ENCODE results near the gene B3GNT2. TPM values are rescaled to one million over a fixed set of nuclear protein-coding genes. Genes with fewer than 3 reads are reported as not detected.

Gene B3GNT2
- total and polyA plus RNA-seq, 2 of the 4 experiments (the other 2 are of a cell fraction), result 5.0 to 11.1 TPM

GRCh38 chr2:62236499-62236898 lies 40.6 kb downstream of the B3GNT2 start:
- peaks cover 3% of the 10 kb centered on the region; the same call in 1 of the 2 replicates for H3K4me1 ChIP-seq (ENCODE audit: control insufficient read depth, insufficient read depth, low read length)
- no peak overlapping the region for H3K23ac ChIP-seq (ENCODE audit: low read depth, low read length)
- H4K5ac ChIP-seq (ENCODE audit: low read depth, low read length), result no peak overlapping the region
- H2BK20ac ChIP-seq (ENCODE audit: low read depth, low read length), result no peak overlapping the region
- H3K79me1 ChIP-seq (ENCODE audit: low read depth in 1 of 2, low read length in 2 of 2), result no peaks in the 10 kb centered on the region
- no peaks in the 10 kb centered on the region for H4K20me1 ChIP-seq (ENCODE audit: insufficient read depth, low read length)
- no peak overlapping the region for H2AFZ ChIP-seq (replicated peaks; ENCODE audit: low read length, poor library complexity)
- no peak overlapping the region for H3K4me2 ChIP-seq (ENCODE audit: low read depth, low read length)
- dilution Hi-C loops (cut with HindIII; ENCODE audit: low sequenced_read_pairs, unreplicated experiment) (no loop called here), in situ Hi-C loops (cut with MboI; ENCODE audit: low sequenced_read_pairs) (no loop called here), intact Hi-C loops (cut with micrococcal nuclease) (no loop called here)
- no peak overlapping the region for H3K9ac ChIP-seq (ENCODE audit: low read depth, low read length)
- no peaks in the 10 kb centered on the region; the same call in 1 of the 2 replicates for H3K27me3 ChIP-seq (ENCODE audit: control insufficient read depth, insufficient read depth, low read length)
- no peak overlapping the region for H4K8ac ChIP-seq (ENCODE audit: low read depth in 2 of 2, low read length in 2 of 2)
- no CpG with 5 or more reads among the region's 6 CpGs for WGBS, 2 experiments (ENCODE audit: extremely low coverage in 2 of 2, insufficient read length in 1 of 2)
- POLR2A ChIA-PET (ENCODE audit: unreplicated experiment), result interaction anchor here (0.7 kb wide), 1 partner anchor 9 kb away, joined by 8 read pairs; no protein-coding TSS in a partner anchor
- H3K27ac ChIP-seq (ENCODE audit: insufficient read depth, low read length), result no peak overlapping the region
- no peak overlapping the region for H3K56ac ChIP-seq (ENCODE audit: extremely low read depth, insufficient read depth, low read length)
- H2BK120ac ChIP-seq (ENCODE audit: low read depth, low read length), result no peak overlapping the region
- H3K9me1 ChIP-seq (ENCODE audit: insufficient read depth, low read length), result no peaks in the 10 kb centered on the region
- H3K9me3 ChIP-seq (ENCODE audit: control insufficient read depth, insufficient read depth, low read length), result no peaks in the 10 kb centered on the region
- H3K4me3 ChIP-seq (ENCODE audit: insufficient read depth, low read depth, low read length), result no peak overlapping the region
- no peak overlapping the region for H3K18ac ChIP-seq (ENCODE audit: low read depth, low read length)
- no TSS peak for BruUV-seq (replicated peaks)
- no peak for ATAC-seq (ENCODE audit: low read depth)
- TF ChIP-seq MXI1 (IDR thresholded peaks at IDR 0.05; ENCODE audit: borderline replicate concordance, low read depth, low read length) (no peak), MAZ (IDR thresholded peaks at IDR 0.05; ENCODE audit: borderline replicate concordance, low read depth, low read length) (no peak), ELK1 (IDR thresholded peaks at IDR 0.05; ENCODE audit: borderline replicate concordance, low read depth, low read length) (no peak), CTCF (conservative IDR thresholded peaks at IDR 0.05; ENCODE audit: low read depth, low read length) (no peak), MAFK (IDR thresholded peaks at IDR 0.05; ENCODE audit: low read depth, low read length) (no peak), USF2 (IDR thresholded peaks at IDR 0.05; ENCODE audit: low read depth, low read length) (no peak), RAD21 (IDR thresholded peaks at IDR 0.05; ENCODE audit: low read length) (no peak), CEBPB (IDR thresholded peaks at IDR 0.05; ENCODE audit: low read depth, low read length) (no peak), FOS (IDR thresholded peaks at IDR 0.05; ENCODE audit: low read depth, low read length) (no peak), POLR2A (IDR thresholded peaks at IDR 0.05; ENCODE audit: low read depth, low read length) (no peak), NFE2L2 (IDR thresholded peaks at IDR 0.05; ENCODE audit: low read depth, low read length) (no peak), RFX5 (IDR thresholded peaks at IDR 0.05; ENCODE audit: low read depth, low read length) (no peak), RCOR1 (IDR thresholded peaks at IDR 0.05; ENCODE audit: insufficient replicate concordance, low read length) (no peak), SMC3 (IDR thresholded peaks at IDR 0.05; ENCODE audit: low read depth, low read length) (no peak), BHLHE40 (IDR thresholded peaks at IDR 0.05; ENCODE audit: low read depth, low read length) (no peak), CHD1 (IDR thresholded peaks at IDR 0.05; ENCODE audit: low read depth, low read length) (no peak)
- no peak overlapping the region for H2AK5ac ChIP-seq (ENCODE audit: low read depth, low read length)
- no peaks in the 10 kb centered on the region for H3K36me3 ChIP-seq (ENCODE audit: control insufficient read depth, insufficient read depth, low read length)
- no peak overlapping the region for H2BK5ac ChIP-seq (ENCODE audit: low read depth, low read length, poor library complexity, severe bottlenecking)
- no peak overlapping the region for H4K91ac ChIP-seq (ENCODE audit: insufficient read depth, low read depth, low read length)
- no peak overlapping the region for H3K4ac ChIP-seq (ENCODE audit: low read depth, low read length)
- CTCF ChIA-PET, result interaction anchor here (0.5 kb wide), 1 partner anchor 9 kb away, joined by 4 read pairs; no protein-coding TSS in a partner anchor
- no peak overlapping the region for H3K14ac ChIP-seq (replicated peaks; ENCODE audit: low read depth, low read length)
- H2AK9ac ChIP-seq (replicated peaks; ENCODE audit: low read depth, low read length, poor library complexity), result no peak overlapping the region
- H2BK15ac ChIP-seq (ENCODE audit: low read depth, low read length), result no peak overlapping the region
- DNase-seq, result no peak
